IPS DF 6.9 (cell line): ENCODE results near the gene KLF12.

ENCODE experiments used
- DNase-seq: peaks from one replicate; pipeline ENCODE4 v3.0.0-alpha.2; 2013; ENCODE audit warnings: low read depth, low spot score
- H3K27ac ChIP-seq: one replicate; pipeline ENCODE4 v1.5.1; 2013; ENCODE audit warnings: low read length, control low read depth
- H3K27me3 ChIP-seq: 2 replicates; pipeline ENCODE4 v1.6.1; 2013; ENCODE audit warnings: mild to moderate bottlenecking, low read length; ENCODE audit not compliant: control insufficient read depth, insufficient read depth
- H3K36me3 ChIP-seq: 2 replicates; pipeline ENCODE4 v1.6.1; 2013; ENCODE audit warnings: low read length; ENCODE audit not compliant: control insufficient read depth, insufficient read depth
- H3K4me1 ChIP-seq: 2 replicates; pipeline ENCODE4 v1.6.1; 2013; ENCODE audit warnings: low read length; ENCODE audit not compliant: control insufficient read depth, insufficient read depth
- H3K4me3 ChIP-seq: 2 replicates; pipeline ENCODE4 v1.5.1; 2013; ENCODE audit warnings: mild to moderate bottlenecking, low read length
- H3K9me3 ChIP-seq: 2 replicates; pipeline ENCODE4 v1.6.1; 2013; ENCODE audit warnings: low read length, inconsistent platforms; ENCODE audit not compliant: control insufficient read depth, insufficient read depth
- WGBS: extraction: QIAGEN DNeasy Blood & Tissue Kit; methylation state at CpG from one replicate; pipeline ENCODE4 v1.1.7; 2013; ENCODE audit warnings: mixed read lengths, missing lambda C conversion rate; ENCODE audit not compliant: insufficient read length, insufficient coverage; 5-methylcytosine and 5-hydroxymethylcytosine counted together

Gene KLF12

DNA sequence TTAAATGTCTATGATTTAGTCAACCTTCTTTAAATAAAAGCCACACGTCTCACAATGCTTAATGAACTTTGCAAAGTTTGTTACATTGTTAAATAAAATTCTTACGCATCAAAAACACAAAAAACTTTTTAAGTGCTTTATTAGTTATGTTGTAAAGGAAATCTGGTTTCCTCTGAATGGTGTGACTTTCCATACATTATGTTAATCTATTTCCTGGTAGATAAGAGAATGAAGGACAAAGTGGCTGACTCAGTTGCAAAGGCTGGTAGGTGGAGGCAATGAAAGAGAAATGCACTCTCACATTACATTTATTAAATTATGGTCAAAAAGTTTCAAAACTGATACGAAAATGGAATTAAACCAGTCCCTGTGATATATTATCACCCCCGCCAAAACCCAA, 15.9 kb downstream of the KLF12 start:
- Histone ChIP-seq H3K4me1 (no peaks in the 10 kb centered on the region), H3K36me3 (no peaks in the 10 kb centered on the region)
- WGBS = 100% methylated on average over 1 of the region's 4 CpGs

DNA sequence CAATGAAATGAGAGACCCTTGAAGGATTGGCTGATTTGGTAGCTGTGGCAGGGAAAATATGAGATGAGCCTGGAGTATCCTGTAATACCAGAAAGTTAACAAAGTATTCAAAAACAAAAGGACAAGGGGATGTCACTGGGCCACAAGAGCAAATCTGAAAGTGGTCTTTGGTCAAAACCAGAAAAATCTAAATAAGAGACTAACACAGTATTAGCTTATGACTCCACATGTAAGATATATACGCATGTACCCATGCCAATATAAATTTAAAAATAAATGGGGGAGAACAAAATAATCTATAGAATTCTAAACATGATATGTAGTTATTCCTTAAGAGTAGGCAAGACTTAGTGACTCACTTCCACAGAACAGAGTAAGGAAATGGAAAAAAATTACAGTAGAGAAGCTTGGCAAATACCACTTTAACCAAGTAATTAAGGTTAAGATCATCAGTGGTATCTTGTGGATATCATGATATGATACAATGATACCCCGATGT, 16.9 kb downstream of the KLF12 start:
- H3K36me3 ChIP-seq = no peaks in the 10 kb centered on the region
- WGBS = no CpG with 5 or more reads among the region's 2 CpGs

More for the DNA sequence above, 15.9 kb downstream of the KLF12 start:
- Histone ChIP-seq H3K27ac (no peak overlapping the region), H3K9me3 (no peaks in the 10 kb centered on the region; the same call in 1 of the 2 replicates), H3K27me3 (no peaks in the 10 kb centered on the region), H3K4me3 (no peak overlapping the region)
- no peak for DNase-seq

DNA sequence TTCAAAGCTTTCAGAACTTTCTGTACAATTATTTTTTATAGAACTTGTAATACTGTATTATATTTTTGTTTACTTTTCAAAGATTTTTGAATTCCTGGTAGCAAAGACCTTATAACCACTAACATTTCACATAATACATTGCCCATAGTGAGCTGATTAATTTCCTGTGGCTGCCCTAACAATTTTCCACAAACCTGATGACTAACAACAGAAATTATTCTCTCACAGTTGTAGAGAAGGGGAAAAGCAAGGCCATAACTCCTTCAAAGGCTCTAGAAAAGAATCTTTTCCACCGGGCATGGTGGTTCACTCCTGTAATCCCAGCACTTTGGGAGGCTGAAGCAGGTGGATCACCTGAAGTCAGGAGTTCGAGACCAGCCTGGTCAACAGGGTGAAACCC, 19.1 kb downstream of the KLF12 start:
- Histone ChIP-seq H3K27ac (no peak overlapping the region), H3K36me3 (no peaks in the 10 kb centered on the region), H3K9me3 (no peaks in the 10 kb centered on the region; the same call in 1 of the 2 replicates), H3K4me1 (no peaks in the 10 kb centered on the region), H3K4me3 (no peak overlapping the region), H3K27me3 (no peaks in the 10 kb centered on the region)
- no peak for DNase-seq
- no CpG with 5 or more reads among the region's 2 CpGs for WGBS

More for the DNA sequence above, 16.9 kb downstream of the KLF12 start:
- no peak overlapping the region for H3K27ac ChIP-seq
- no peak overlapping the region for H3K4me3 ChIP-seq
- no peaks in the 10 kb centered on the region for H3K4me1 ChIP-seq
- no peak for DNase-seq
- no peaks in the 10 kb centered on the region; the same call in 1 of the 2 replicates for H3K9me3 ChIP-seq
- H3K27me3 ChIP-seq = no peaks in the 10 kb centered on the region

DNA sequence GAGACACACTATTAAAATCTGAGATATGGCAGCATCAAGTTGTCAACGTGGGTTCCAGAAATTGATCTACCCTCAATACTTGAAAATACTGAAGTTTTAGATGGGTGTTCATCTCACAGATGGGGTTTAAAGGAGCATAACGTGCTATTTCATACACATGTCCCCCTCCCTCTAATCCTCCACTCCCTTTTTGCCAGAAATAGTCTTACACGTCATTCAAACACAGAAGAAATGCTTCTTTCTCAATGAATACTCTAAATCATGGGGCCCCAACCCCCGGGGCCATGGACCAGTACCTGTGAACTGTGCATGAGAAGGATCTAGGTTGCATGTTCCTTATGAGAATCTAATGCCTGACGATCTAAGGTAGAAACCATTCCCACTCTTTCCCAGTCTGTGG, 19.6 kb downstream of the KLF12 start:
- Histone ChIP-seq H3K4me3 (no peak overlapping the region), H3K36me3 (no peaks in the 10 kb centered on the region), H3K4me1 (no peaks in the 10 kb centered on the region), H3K9me3 (no peaks in the 10 kb centered on the region), H3K27ac (no peak overlapping the region), H3K27me3 (no peaks in the 10 kb centered on the region)
- no CpG with 5 or more reads among the region's 5 CpGs for WGBS
- DNase-seq = no peak

DNA sequence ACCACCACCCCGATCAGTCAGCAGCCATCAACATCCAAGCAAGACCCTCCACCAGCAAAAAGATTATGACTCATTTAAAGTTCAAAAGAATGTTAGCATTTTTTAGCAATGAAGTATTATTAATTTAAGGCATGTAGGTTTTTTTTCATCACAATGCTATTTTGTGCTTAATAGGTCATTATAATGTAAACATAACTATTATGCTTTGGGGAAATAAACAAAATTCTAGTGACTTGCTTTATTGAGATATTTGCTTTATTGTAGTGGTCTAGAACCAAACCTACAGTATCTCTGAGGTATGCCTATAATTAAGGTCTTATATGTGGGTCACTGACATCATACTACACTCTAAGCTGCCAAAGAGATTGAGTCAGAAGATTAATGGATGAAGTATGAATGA, 20.0 kb downstream of the KLF12 start:
- Histone ChIP-seq H3K4me3 (no peak overlapping the region), H3K9me3 (no peaks in the 10 kb centered on the region), H3K27me3 (no peaks in the 10 kb centered on the region), H3K36me3 (no peaks in the 10 kb centered on the region), H3K27ac (no peak overlapping the region), H3K4me1 (no peaks in the 10 kb centered on the region)
- no peak for DNase-seq
- no CpG with 5 or more reads among the region's 1 CpG for WGBS

DNA sequence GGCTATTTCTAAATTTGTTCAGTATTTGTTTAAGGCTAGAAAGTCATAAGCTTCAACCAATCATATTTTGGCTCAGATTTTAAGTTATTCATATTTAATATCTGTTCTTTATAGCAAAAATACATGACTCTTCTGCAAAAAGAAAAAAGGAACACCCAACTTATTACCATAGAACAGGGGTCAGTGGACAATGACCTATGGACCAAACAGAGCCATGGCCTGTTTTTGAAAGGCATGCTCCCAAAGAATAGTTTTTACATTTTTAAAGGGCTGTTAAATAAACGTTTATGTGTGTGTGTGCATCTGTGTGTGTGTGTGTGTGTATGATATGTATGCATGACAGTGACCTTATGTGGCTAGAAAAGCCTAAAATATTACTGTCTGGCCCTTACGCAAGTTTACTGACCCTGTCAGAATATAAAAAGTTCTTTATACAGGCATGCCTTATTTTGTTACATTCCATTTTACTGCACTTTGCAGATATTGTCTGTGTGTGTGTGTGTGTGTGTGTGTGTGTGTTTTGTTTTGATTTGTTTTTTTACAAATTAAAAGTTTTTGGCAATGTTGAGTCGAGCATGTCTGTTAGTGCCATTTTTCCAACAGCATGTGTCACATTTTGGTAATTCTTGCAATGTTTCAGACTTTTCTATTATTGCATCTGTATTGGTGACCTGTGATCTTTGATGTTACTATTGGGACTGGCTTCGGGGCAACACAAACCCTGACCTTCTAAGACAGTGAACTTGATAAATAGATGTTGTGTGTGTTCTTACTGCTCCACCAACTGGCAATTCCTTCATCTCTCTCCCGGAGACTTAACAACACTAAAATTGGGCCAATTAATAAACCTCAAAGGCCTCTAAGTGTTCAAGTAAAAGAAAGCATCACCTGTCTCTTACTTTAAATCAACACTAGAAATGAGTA, 22.0 kb downstream of the KLF12 start:
- Histone ChIP-seq H3K36me3 (no peaks in the 10 kb centered on the region), H3K4me1 (no peaks in the 10 kb centered on the region), H3K27ac (no peak overlapping the region), H3K9me3 (no peaks in the 10 kb centered on the region), H3K27me3 (no peaks in the 10 kb centered on the region), H3K4me3 (no peak overlapping the region)
- no CpG with 5 or more reads among the region's 5 CpGs for WGBS
- DNase-seq = no peak

DNA sequence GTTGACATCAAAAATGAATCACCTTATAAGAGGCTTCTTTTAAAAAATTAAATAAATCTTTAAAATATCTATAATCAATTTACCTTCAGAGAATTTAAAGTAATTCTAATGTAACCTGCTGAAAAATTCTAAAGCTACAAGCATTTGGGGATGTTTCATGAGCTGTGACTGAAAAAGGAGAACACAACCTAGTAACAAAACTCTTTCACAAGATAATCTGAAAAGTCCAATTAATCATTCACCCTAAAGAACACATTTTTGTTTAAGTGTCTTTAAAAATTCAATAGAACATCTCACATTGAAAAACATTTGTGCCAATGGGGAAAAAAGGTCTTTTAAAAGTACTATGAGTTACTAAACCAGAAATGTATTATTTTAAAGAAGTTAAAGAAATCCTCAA, 22.8 kb downstream of the KLF12 start:
- Histone ChIP-seq H3K4me1 (no peaks in the 10 kb centered on the region), H3K4me3 (no peak overlapping the region), H3K27ac (no peak overlapping the region), H3K36me3 (no peaks in the 10 kb centered on the region), H3K27me3 (no peaks in the 10 kb centered on the region), H3K9me3 (no peaks in the 10 kb centered on the region)
- no peak for DNase-seq

DNA sequence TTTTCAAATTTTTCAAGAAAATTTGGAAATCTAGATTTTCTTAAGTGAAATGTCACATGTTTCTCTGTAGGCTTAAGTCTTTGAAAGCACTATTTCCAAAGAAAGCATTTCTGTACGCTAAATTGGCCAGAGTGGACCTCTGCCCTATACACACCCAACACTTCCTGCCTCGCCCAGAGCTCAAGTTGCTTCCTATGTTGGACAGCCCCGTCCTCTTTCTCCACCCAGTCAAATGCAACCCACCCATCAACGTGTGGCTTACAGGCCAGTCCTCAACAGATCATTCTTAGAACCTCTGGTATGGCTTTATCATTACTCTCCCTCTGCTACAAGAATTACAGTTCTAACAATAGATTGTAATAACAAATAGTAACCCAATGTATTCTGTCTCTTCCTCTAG, 24.2 kb downstream of the KLF12 start:
- no peak overlapping the region for H3K27ac ChIP-seq
- no peaks in the 10 kb centered on the region for H3K9me3 ChIP-seq
- no CpG with 5 or more reads among the region's 4 CpGs for WGBS
- H3K36me3 ChIP-seq = no peaks in the 10 kb centered on the region
- H3K4me3 ChIP-seq = no peak overlapping the region
- H3K4me1 ChIP-seq = no peaks in the 10 kb centered on the region
- no peak for DNase-seq
- H3K27me3 ChIP-seq = no peaks in the 10 kb centered on the region

DNA sequence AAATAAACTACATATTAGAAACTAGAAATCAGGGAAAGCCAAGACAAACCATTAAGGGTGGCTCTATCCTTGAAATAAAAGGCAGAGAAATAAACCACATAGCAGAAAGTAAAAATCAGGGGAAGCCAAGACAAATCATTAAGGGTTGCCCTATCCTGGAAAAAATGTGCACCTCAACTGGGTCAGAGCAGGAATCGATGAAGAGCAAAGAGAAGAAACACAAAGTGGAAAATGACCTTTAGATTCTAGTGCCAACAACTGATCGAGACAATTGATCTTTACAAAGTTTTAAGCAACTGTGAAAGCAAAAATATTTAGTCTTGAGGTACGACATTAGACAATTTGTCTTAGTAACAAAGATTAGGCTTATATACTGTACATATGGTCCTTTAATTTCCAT, 26.6 kb downstream of the KLF12 start:
- WGBS = no CpG with 5 or more reads among the region's 3 CpGs
- Histone ChIP-seq H3K9me3 (no peaks in the 10 kb centered on the region), H3K27me3 (no peaks in the 10 kb centered on the region), H3K4me1 (no peaks in the 10 kb centered on the region), H3K36me3 (no peaks in the 10 kb centered on the region), H3K4me3 (no peak overlapping the region), H3K27ac (no peak overlapping the region)
- no peak for DNase-seq

DNA sequence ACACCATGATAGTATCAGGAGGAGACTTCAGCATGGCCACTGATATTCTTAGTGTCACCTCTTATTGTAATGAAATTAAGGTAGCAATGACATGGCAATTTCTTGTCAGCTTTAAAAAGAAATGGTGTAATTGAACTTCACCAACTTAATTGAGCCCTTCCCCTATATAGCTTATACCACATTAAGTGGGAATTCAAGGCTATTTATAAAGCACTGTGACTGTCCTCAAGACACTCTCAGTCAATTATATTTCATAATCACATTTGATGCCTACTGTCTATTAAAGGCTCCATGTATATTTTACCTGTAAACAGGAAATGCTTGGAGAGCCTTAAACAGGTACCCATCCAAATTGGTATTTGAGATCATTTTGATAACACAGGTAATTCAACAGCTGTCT, 28.3 kb downstream of the KLF12 start:
- no peak overlapping the region for H3K27ac ChIP-seq
- no peaks in the 10 kb centered on the region for H3K27me3 ChIP-seq
- no peaks in the 10 kb centered on the region for H3K4me1 ChIP-seq
- no peak overlapping the region for H3K4me3 ChIP-seq
- DNase-seq = no peak
- no peaks in the 10 kb centered on the region; the same call in 1 of the 2 replicates for H3K9me3 ChIP-seq
- H3K36me3 ChIP-seq = no peaks in the 10 kb centered on the region
